K562 (cell line): ENCODE results near the gene EFCC1. TPM values are rescaled to one million over a fixed set of nuclear protein-coding genes. Genes with fewer than 3 reads are reported as not detected.

Source experiments
- ATAC-seq: fragments of 200-7000 bp; cut with Tn5 transposase; 3 replicates; pipeline ENCODE4 v1.9.1; 2020; ENCODE audit warnings: moderate library complexity
- BruUV-seq: library from RNA; stranded (reverse); fragments of 400-500 nt; replicated peaks from 2 replicates; lab custom pipeline; 2021; lab: Mats Ljungman, UMichigan
- CTCF ChIA-PET: fragments of 300-600 bp; formaldehyde crosslinking; extraction: SDS; loops from one replicate; lab custom pipeline; 2021; ENCODE audit warnings: low intra/inter-chr PET ratio; lab: Yijun Ruan, JAX
- POLR2A ChIA-PET: fragments of 300-600, 350-650 bp; sonication (Branson Sonifier 250); formaldehyde crosslinking; extraction: SDS; loops from one replicate; lab custom pipeline; 2021; ENCODE audit warnings: antibody characterized with exemption, inconsistent platforms; lab: Yijun Ruan, JAX
- DNase-seq, 4 experiments: peaks; one replicate each; pipeline versions ENCODE4 v3.0.0 to v3.0.0-alpha.2; 2011 to 2018; ENCODE audit warnings: low spot score in 3 of 4, mixed read lengths in 3 of 4; ENCODE audit errors: extremely low read depth in 1 of 4
- FAIRE-seq: peaks from 2 replicates; lab custom pipeline; 2011; peaks lifted over from hg19 to GRCh38; lab: Jason Lieb, UNC
- H2AFZ ChIP-seq: 2 replicates; pipeline ENCODE4 v1.6.0; 2011; ENCODE audit warnings: low read depth, low read length, control low read depth, inconsistent platforms
- H3K27ac ChIP-seq: fragments of 200-600 bp; 3 replicates; pipeline ENCODE4 v1.8.0; 2011; ENCODE audit warnings: low read depth, mild to moderate bottlenecking, control low read depth, inconsistent platforms, low read length, moderate library complexity, mixed read lengths; ENCODE audit errors: extremely low read depth
- H3K27me3 ChIP-seq, 2 experiments: fragments of 300-600 bp in 1 of 2; 2 replicates in 1 of 2; 3 replicates in 1 of 2; pipeline versions ENCODE4 v1.6.0 to v1.8.0; 2011; ENCODE audit warnings: inconsistent platforms in 2 of 2, low read length in 2 of 2, mild to moderate bottlenecking in 1 of 2, mixed read lengths in 1 of 2, moderate library complexity in 1 of 2; ENCODE audit not compliant: control insufficient read depth in 2 of 2, insufficient read depth in 2 of 2
- H3K36me3 ChIP-seq: fragments of 300-600 bp; 3 replicates; pipeline ENCODE4 v1.8.0; 2011; ENCODE audit warnings: mild to moderate bottlenecking, low read length, inconsistent platforms; ENCODE audit not compliant: control insufficient read depth, insufficient read depth
- H3K4me1 ChIP-seq, 2 experiments: fragments of 200-600 bp in 1 of 2; replicated peaks in 1 of 2; 2 replicates in 1 of 2; 3 replicates in 1 of 2; pipeline versions ENCODE4 v1.5.1 to v1.8.0; 2011; ENCODE audit warnings: inconsistent platforms in 2 of 2, low read length in 2 of 2, mild to moderate bottlenecking in 1 of 2, mixed read lengths in 1 of 2, moderate library complexity in 1 of 2; ENCODE audit not compliant: control insufficient read depth in 2 of 2, insufficient read depth in 2 of 2
- H3K4me2 ChIP-seq: 2 replicates; pipeline ENCODE4 v1.6.1; 2011; ENCODE audit warnings: low read length, control low read depth, inconsistent platforms, mixed read lengths; ENCODE audit not compliant: insufficient read depth
- H3K4me3 ChIP-seq: fragments of 200-600 bp; sonication (generic), shearing (Covaris generic); 2 replicates; pipeline ENCODE4 v1.5.1; 2016; ENCODE audit warnings: control low read depth, inconsistent platforms
- H3K79me2 ChIP-seq: fragments of 200-600 bp; 3 replicates; pipeline ENCODE4 v1.8.0; 2011; ENCODE audit warnings: low read length, inconsistent platforms; ENCODE audit not compliant: control insufficient read depth, insufficient read depth
- H3K9ac ChIP-seq, 2 experiments: 2 replicates each; pipeline versions ENCODE4 v1.6.0 to v1.6.1; 2011; ENCODE audit warnings: low read depth in 2 of 2, low read length in 2 of 2, control low read depth in 1 of 2, inconsistent platforms in 1 of 2, mild to moderate bottlenecking in 1 of 2, mixed read lengths in 1 of 2; ENCODE audit not compliant: insufficient read depth in 1 of 2
- H3K9me1 ChIP-seq: one replicate; pipeline ENCODE4 v1.6.0; 2011; ENCODE audit warnings: inconsistent platforms, mild to moderate bottlenecking, low read length, moderate library complexity; ENCODE audit not compliant: control insufficient read depth, insufficient read depth
- H3K9me3 ChIP-seq: replicated peaks from 2 replicates; pipeline ENCODE4 v1.5.1; 2011; ENCODE audit warnings: low read depth, low read length, inconsistent platforms; ENCODE audit not compliant: control insufficient read depth, insufficient read depth
- H4K20me1 ChIP-seq: replicated peaks from 2 replicates; pipeline ENCODE4 v1.6.1; 2011; ENCODE audit warnings: low read length, inconsistent platforms, mixed read lengths; ENCODE audit not compliant: control insufficient read depth, insufficient read depth
- HDAC2 ChIP-seq: fragments of 450-650 bp; IDR thresholded peaks from 2 replicates; pipeline ENCODE4 v1.6.1; 2016; ENCODE audit warnings: mild to moderate bottlenecking
- REST ChIP-seq, 2 experiments: fragments of 450-650 bp; formaldehyde crosslinking in 1 of 2; IDR thresholded peaks; 2 replicates each; pipeline versions ENCODE4 v1.4.0 to v1.6.1; 2014 to 2020; ENCODE audit warnings: mild to moderate bottlenecking in 2 of 2, borderline replicate concordance in 1 of 2, low read depth in 1 of 2
- XRCC5 ChIP-seq: fragments of 200-400 bp; formaldehyde crosslinking; IDR thresholded peaks from 2 replicates; pipeline ENCODE4 v1.6.1; 2017; ENCODE audit warnings: low read depth, mild to moderate bottlenecking, low read length
- ZNF143 ChIP-seq: sonication (generic); formaldehyde crosslinking; IDR thresholded peaks from 2 replicates; pipeline ENCODE4 v1.9.0; 2022; ENCODE audit warnings: mild to moderate bottlenecking, missing genetic modification reagents
- ZNF354B ChIP-seq: fragments of 250-450 bp; sonication (Bioruptor Pico); IDR thresholded peaks from 2 replicates; pipeline ENCODE4 v1.4.0; 2020
- ZNF407 ChIP-seq: fragments of 450-650 bp; IDR thresholded peaks from 2 replicates; pipeline ENCODE4 v1.6.1; 2016; ENCODE audit warnings: low read depth
- WGBS: fragments of 100-300 bp; shearing (Covaris generic); methylation state at CpG from one replicate; pipeline ENCODE4 v1.1.6; 2016; ENCODE audit warnings: low coverage, mixed read lengths; ENCODE audit not compliant: insufficient coverage; ENCODE audit errors: missing lambda C conversion rate; 5-methylcytosine and 5-hydroxymethylcytosine counted together
- in situ Hi-C: fragments of 300-500 bp; cut with MboI; formaldehyde crosslinking; loops from 4 replicates; pipeline ENCODE4 v1.15.0; 2018; ENCODE audit warnings: inconsistent platforms, mixed read lengths
- intact Hi-C: fragments of 100-400 bp; cut with micrococcal nuclease; formaldehyde crosslinking; loops from 2 replicates; pipeline ENCODE4 v1.14.2; 2022
- polyA plus RNA-seq, 8 experiments: library from polyadenylated mRNA; depleted of rRNA in 4 of 8; stranded (reverse) in 5 of 8; unstranded in 3 of 8; fragments of >200 nt; fragmentation: Nextera tagmentation in 2 of 8; fragmentation: Illumina TruSeq in 1 of 8; extraction: Ambion mirVana in 2 of 8; extraction: Trizol in 1 of 8; gene quantifications; 2 replicates each; pipeline versions ENCODE4 v1.2.1 to v1.2.3, GENCODE V29; 2011 to 2014; ENCODE audit warnings: inconsistent platforms in 1 of 8, missing spikeins in 1 of 8
- total RNA-seq, 7 experiments: library from RNA; depleted of rRNA in 6 of 7; stranded (reverse); fragments of >200 nt in 6 of 7; fragmentation: Illumina TruSeq in 2 of 7; extraction: Trizol in 2 of 7; gene quantifications; 2 replicates each; pipeline versions ENCODE4 v1.2.1 to v1.2.3, GENCODE V29; 2011 to 2021; ENCODE audit warnings: low replicate concordance in 1 of 7

Gene EFCC1
- total and polyA plus RNA-seq, 9 of the 15 experiments (the other 6 are each of a cell fraction or from before 2014, with no cell fraction given), result not detected

GRCh38 chr3:129063091-129063640, 62.1 kb downstream of the EFCC1 start:
- 51% methylated on average over 9 of the region's 10 CpGs for WGBS
- H3K9me1 ChIP-seq, result no peaks in the 10 kb centered on the region
- intact Hi-C loops, result no loop called here
- ATAC-seq (no peak), FAIRE-seq (no peak), DNase-seq (no peak)
- no peaks in the 10 kb centered on the region for H3K9me3 ChIP-seq
- ChIA-PET POLR2A (interaction anchor here (0.6 kb wide), 2 partner anchors 10 to 22 kb away, joined by 4 read pairs; no protein-coding TSS in a partner anchor), CTCF (no interaction called here)
- H3K4me3 ChIP-seq, result no peak overlapping the region
- in situ Hi-C loops, result no loop called here
- H3K4me2 ChIP-seq, result no peak overlapping the region
- H4K20me1 ChIP-seq, result no peaks in the 10 kb centered on the region
- no peaks in the 10 kb centered on the region for H3K27me3 ChIP-seq
- no peaks in the 10 kb centered on the region for H3K79me2 ChIP-seq
- no peaks in the 10 kb centered on the region for H3K36me3 ChIP-seq
- no peak overlapping the region for H2AFZ ChIP-seq
- H3K4me1 ChIP-seq, result peaks cover 0 to 14% of the 10 kb centered on the region in 2 experiments; a peak in 3 of 5 replicates
- no peak overlapping the region for H3K9ac ChIP-seq
- no TSS peak for BruUV-seq
- H3K27ac ChIP-seq, result no peak overlapping the region
- TF ChIP-seq XRCC5 (no peak), ZNF143 (CRISPR knock-in tag) (no peak), REST (IDR thresholded peaks at IDR 0.05; ENCODE audit: borderline replicate concordance) (no peak), REST (CRISPR knock-in tag; IDR thresholded peaks at IDR 0.05; ENCODE audit: low read depth) (no peak), HDAC2 (no peak), ZNF407 (no peak), ZNF354B (CRISPR knock-in tag) (no peak)
